Activated naive CD4-positive, alpha-beta T cell treated with anti-CD3 and anti-CD28 coated beads, Interleukin-2, amount 50 U/mL, for 72 hours (primary cell): ENCODE data around the gene PGBD2. TPM values are rescaled to one million over a fixed set of nuclear protein-coding genes. Genes with fewer than 3 reads are reported as not detected.
"Not testable (repeated sequence)": the region's sequence is repeated elsewhere in the genome, so short reads cannot be mapped to it uniquely, and the experiment has no call there.

Source experiments
- ATAC-seq, 2 donors: fragments of 150-1000 bp; cut with Tn5 transposase; 2 replicates each; pipeline ENCODE4 v1.10.0; 2021; ENCODE audit warnings: mild to moderate bottlenecking in 2 of 2, moderate library complexity in 2 of 2
- DNase-seq, 2 donors: peaks; one replicate each; pipeline ENCODE4 v3.0.0; 2021 to 2022; ENCODE audit warnings: low spot score in 2 of 2
- H3K27ac Mint-ChIP-seq, 2 donors: one replicate each; pipeline ENCODE4 v1.8.0; 2022; ENCODE audit warnings: mild to moderate bottlenecking in 2 of 2, mixed read lengths in 2 of 2
- H3K36me3 Mint-ChIP-seq, 2 donors: one replicate each; pipeline ENCODE4 v1.8.0; 2022; ENCODE audit warnings: mixed read lengths in 2 of 2
- H3K9me3 Mint-ChIP-seq, 2 donors: one replicate each; pipeline ENCODE4 v1.8.0; 2022; ENCODE audit warnings: mixed read lengths in 2 of 2
- total RNA-seq, 2 donors: library from RNA; stranded (reverse); gene quantifications; one replicate each; pipeline ENCODE4 v1.2.3, GENCODE V29; 2022

The PGBD2 gene
- total RNA-seq, 2 donors from 2014 or later = 2.5 to 5.9 TPM

DNA sequence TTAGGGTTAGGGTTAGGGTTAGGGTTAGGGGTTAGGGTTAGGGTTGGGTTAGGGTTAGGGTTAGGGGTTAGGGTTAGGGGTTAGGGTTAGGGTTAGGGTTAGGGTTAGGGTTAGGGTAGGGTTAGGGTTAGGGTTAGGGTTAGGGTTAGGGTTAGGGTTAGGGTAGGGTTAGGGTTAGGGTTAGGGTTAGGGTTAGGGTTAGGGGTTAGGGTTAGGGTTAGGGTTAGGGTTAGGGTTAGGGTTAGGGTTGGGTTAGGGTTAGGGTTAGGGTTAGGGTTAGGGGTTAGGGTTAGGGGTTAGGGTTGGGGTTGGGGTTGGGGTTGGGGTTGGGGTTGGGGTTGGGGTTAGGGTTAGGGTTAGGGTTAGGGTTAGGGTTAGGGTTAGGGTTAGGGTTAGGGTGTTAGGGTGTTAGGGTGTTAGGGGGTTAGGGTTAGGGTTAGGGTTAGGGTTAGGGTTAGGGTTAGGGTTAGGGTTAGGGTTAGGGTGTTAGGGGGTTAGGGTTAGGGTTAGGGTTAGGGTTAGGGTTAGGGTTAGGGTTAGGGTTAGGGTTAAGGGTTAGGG, 39.9 kb downstream of the PGBD2 start:
- DNase-seq, H3K36me3 Mint-ChIP-seq, H3K9me3 Mint-ChIP-seq, H3K27ac Mint-ChIP-seq: not testable (repeated sequence)
- peak; percentile 44 to 61 for ATAC-seq

Other genes with a start within 250 kb of the PGBD2 start
- not detected for gene OR14I1, start 203.5 kb upstream of the PGBD2 start, total RNA-seq
- not detected for gene LYPD8, start 150.5 kb upstream of the PGBD2 start, total RNA-seq
- 10 to 100 TPM; 19.3 to 33.9 TPM for gene SH3BP5L, start 80.3 kb upstream of the PGBD2 start, total RNA-seq
- gene ZNF672, start 68.0 kb upstream of the PGBD2 start, total RNA-seq = 10 to 100 TPM; 46.4 to 54.9 TPM
- gene ZNF692, start 47.1 kb upstream of the PGBD2 start, total RNA-seq = 100 to 1,000 TPM in 1 of 2 donors, 10 to 100 TPM in 1; 93.0 to 152 TPM